Mesendoderm (in vitro differentiated cells): ENCODE results near the gene NIBAN1. TPM values are rescaled to one million over a fixed set of nuclear protein-coding genes. Genes with fewer than 3 reads are reported as not detected.

Experiments
- small RNA-seq: library from polyadenylated mRNA; stranded (forward); fragments of <200 nt; extraction: miRNeasy Mini kit (QIAGEN cat#:217004); gene quantifications from one replicate; pipeline ENCODE3, GENCODE V24; 2013; ENCODE audit not compliant: insufficient read depth

NIBAN1 gene

Small RNAs within 50 kb of the gene (small RNA-seq; reads per million reads assigned to genes)
- not detected for gene RNA5SP72
